Measurements from ENCODE around the gene ATP13A5.

The ATP13A5 gene

DNA sequence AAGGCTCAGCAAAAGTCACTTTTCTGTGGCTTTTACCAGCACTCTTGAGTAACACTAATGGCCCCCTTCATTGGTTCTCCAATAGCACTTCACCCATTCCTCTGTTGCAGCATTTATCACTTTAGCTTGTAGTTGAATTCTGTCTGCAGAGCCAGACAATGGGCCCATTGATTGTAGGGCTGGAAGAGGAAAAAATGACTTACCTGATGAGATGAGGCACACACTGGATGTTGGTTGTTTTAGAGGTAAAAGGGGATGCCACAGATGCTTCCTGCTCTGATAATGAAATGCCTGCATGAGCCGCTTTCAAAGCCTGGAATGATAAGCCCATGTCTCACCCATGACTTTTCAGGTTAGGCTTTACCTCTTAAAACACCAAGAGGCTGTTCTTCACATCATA, 73.2 kb downstream of the ATP13A5 start:
- TF ChIP-seq ZNF549 (tag by site-specific recombination; IDR thresholded peaks at IDR 0.05): no peak
- TF ChIP-seq TSHZ1 (tag by site-specific recombination; IDR thresholded peaks at IDR 0.05; ENCODE audit: borderline replicate concordance): no peak
- TF ChIP-seq ZNF610 (tag by site-specific recombination; IDR thresholded peaks at IDR 0.05; ENCODE audit: borderline replicate concordance): no peak
- no peak for TF ChIP-seq ZNF174 (tag by site-specific recombination; IDR thresholded peaks at IDR 0.05)
- TF ChIP-seq ZNF157 (tag by site-specific recombination; IDR thresholded peaks at IDR 0.05): no peak
- TF ChIP-seq ZXDB (tag by site-specific recombination; IDR thresholded peaks at IDR 0.05): no peak
- TF ChIP-seq ZBTB20 (tag by site-specific recombination; IDR thresholded peaks at IDR 0.05): no peak
- TF ChIP-seq HOXC10 (CRISPR knock-in tag; IDR thresholded peaks at IDR 0.05): no peak
- TF ChIP-seq ZNF280C (tag by site-specific recombination; IDR thresholded peaks at IDR 0.05): no peak
- TF ChIP-seq ZNF366 (tag by site-specific recombination; conservative IDR thresholded peaks at IDR 0.05): no peak
- no peak for TF ChIP-seq WT1 (tag by site-specific recombination; IDR thresholded peaks at IDR 0.05)
- TF ChIP-seq ZNF621 (tag by site-specific recombination; IDR thresholded peaks at IDR 0.05): no peak
- TF ChIP-seq KLF1 (tag by site-specific recombination; IDR thresholded peaks at IDR 0.05): no peak
- POLR2A ChIA-PET: no interaction called here

DNA sequence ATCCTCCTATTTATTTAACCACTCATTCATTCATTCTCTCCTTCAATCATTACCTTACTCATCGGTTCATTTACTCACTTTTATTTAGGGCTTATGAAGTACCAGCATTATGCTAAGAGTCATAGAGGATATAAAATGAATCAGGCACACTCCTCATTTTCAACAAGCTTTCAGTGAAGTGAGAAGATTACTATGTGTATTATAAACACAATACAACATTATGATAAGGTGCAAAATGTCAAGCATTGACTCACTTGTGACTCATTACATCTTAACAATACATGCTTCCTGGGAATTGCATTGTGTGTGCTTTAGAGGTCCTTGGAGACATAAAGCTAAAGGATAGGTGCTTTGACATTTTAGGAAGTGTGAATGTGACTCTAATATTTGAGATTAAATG, 77.1 kb downstream of the ATP13A5 start:
- ChIA-PET CTCF (no interaction called here), POLR2A (no interaction called here)
- H3K36me3 ChIP-seq (ENCODE audit: control insufficient read depth in 2 of 2, insufficient read depth in 1 of 2, low read length in 2 of 2): no peaks in the 10 kb centered on the region
- TF ChIP-seq ZNF629 (tag by site-specific recombination; IDR thresholded peaks at IDR 0.05) (0 out of 2 replicates have a peak, but pooled peaks have one; percentile 28), INSM2 (tag by site-specific recombination; IDR thresholded peaks at IDR 0.05) (0 out of 2 replicates have a peak, but pooled peaks have one; percentile 43), ZNF354C (tag by site-specific recombination; IDR thresholded peaks at IDR 0.05; ENCODE audit: borderline replicate concordance, low read depth) (no peak), SP7 (tag by site-specific recombination; IDR thresholded peaks at IDR 0.05) (0 out of 2 replicates have a peak, but pooled peaks have one; percentile 20), REPIN1 (tag by site-specific recombination; IDR thresholded peaks at IDR 0.05; ENCODE audit: low read depth) (no peak), ZNF510 (tag by site-specific recombination; IDR thresholded peaks at IDR 0.05; ENCODE audit: insufficient replicate concordance) (no peak), GLI2 (tag by site-specific recombination; IDR thresholded peaks at IDR 0.05; ENCODE audit: borderline replicate concordance, low read depth) (peak; percentile 7; the same call in 1 of the 2 replicates)
- TF ChIP-seq, protein P1, sequence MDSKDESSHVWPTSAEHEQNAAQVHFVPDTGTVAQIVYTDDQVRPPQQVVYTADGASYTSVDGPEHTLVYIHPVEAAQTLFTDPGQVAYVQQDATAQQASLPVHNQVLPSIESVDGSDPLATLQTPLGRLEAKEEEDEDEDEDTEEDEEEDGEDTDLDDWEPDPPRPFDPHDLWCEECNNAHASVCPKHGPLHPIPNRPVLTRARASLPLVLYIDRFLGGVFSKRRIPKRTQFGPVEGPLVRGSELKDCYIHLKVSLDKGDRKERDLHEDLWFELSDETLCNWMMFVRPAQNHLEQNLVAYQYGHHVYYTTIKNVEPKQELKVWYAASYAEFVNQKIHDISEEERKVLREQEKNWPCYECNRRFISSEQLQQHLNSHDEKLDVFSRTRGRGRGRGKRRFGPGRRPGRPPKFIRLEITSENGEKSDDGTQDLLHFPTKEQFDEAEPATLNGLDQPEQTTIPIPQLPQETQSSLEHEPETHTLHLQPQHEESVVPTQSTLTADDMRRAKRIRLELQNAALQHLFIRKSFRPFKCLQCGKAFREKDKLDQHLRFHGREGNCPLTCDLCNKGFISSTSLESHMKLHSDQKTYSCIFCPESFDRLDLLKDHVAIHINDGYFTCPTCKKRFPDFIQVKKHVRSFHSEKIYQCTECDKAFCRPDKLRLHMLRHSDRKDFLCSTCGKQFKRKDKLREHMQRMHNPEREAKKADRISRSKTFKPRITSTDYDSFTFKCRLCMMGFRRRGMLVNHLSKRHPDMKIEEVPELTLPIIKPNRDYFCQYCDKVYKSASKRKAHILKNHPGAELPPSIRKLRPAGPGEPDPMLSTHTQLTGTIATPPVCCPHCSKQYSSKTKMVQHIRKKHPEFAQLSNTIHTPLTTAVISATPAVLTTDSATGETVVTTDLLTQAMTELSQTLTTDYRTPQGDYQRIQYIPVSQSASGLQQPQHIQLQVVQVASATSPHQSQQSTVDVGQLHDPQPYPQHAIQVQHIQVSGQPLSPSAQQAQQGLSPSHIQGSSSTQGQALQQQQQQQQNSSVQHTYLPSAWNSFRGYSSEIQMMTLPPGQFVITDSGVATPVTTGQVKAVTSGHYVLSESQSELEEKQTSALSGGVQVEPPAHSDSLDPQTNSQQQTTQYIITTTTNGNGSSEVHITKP (tag by site-specific recombination; IDR thresholded peaks at IDR 0.05): no peak
- TF ChIP-seq, protein P2, sequence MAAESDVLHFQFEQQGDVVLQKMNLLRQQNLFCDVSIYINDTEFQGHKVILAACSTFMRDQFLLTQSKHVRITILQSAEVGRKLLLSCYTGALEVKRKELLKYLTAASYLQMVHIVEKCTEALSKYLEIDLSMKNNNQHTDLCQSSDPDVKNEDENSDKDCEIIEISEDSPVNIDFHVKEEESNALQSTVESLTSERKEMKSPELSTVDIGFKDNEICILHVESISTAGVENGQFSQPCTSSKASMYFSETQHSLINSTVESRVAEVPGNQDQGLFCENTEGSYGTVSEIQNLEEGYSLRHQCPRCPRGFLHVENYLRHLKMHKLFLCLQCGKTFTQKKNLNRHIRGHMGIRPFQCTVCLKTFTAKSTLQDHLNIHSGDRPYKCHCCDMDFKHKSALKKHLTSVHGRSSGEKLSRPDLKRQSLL (tag by site-specific recombination; IDR thresholded peaks at IDR 0.05): no peak
- no peaks in the 10 kb centered on the region for H3K4me1 ChIP-seq (ENCODE audit: control insufficient read depth, insufficient read depth, low read length)
- H3K4me3 ChIP-seq (ENCODE audit: low read depth, low read length): no peak overlapping the region
- H3K9me3 ChIP-seq (ENCODE audit: control insufficient read depth, insufficient read depth, low read depth, low read length): no peaks in the 10 kb centered on the region
- H3K27ac ChIP-seq (ENCODE audit: extremely low read depth, low read depth, low read length): no peak overlapping the region

More for the DNA sequence above, 73.2 kb downstream of the ATP13A5 start:
- H3K36me3 ChIP-seq (ENCODE audit: control insufficient read depth in 2 of 2, insufficient read depth in 1 of 2, low read length in 2 of 2): no peaks in the 10 kb centered on the region
- no peaks in the 10 kb centered on the region for H3K4me1 ChIP-seq (ENCODE audit: control insufficient read depth, insufficient read depth, low read length)
- CTCF ChIA-PET: no interaction called here
- H3K27ac ChIP-seq (ENCODE audit: extremely low read depth, low read depth, low read length): no peak overlapping the region
- H3K4me3 ChIP-seq (ENCODE audit: low read depth, low read length): no peak overlapping the region
- no peaks in the 10 kb centered on the region for H3K9me3 ChIP-seq (ENCODE audit: control insufficient read depth, insufficient read depth, low read depth, low read length)

Data from HEK293 (cell line).